Measurements from ENCODE around the gene FMN2.
"Not testable (repeated sequence)": the region's sequence is repeated elsewhere in the genome, so short reads cannot be mapped to it uniquely, and the experiment has no call there.

FMN2 gene

GRCh38 chr1:240271081-240271480 lies 179.4 kb downstream of the FMN2 start:
- DNase-seq, result no peak

GRCh38 chr1:240274569-240274968 lies 182.9 kb downstream of the FMN2 start:
- no peak for DNase-seq

GRCh38 chr1:240275219-240275618 lies 183.5 kb downstream of the FMN2 start:
- DNase-seq, result not testable (repeated sequence)

GRCh38 chr1:240278082-240278481 lies 186.4 kb downstream of the FMN2 start:
- no peak for DNase-seq

GRCh38 chr1:240280560-240281322 lies 189.1 kb downstream of the FMN2 start:
- no peak for DNase-seq

GRCh38 chr1:240282061-240282830 lies 190.6 kb downstream of the FMN2 start:
- no peak for DNase-seq

GRCh38 chr1:240284656-240285414 lies 193.2 kb downstream of the FMN2 start:
- DNase-seq, result no peak

- no peak for DNase-seq
These were observed 193.9 kb downstream of the FMN2 start for GRCh38 chr1:240285540-240285939.

- DNase-seq, result no peak
These were observed 196.0 kb downstream of the FMN2 start for GRCh38 chr1:240287722-240288121.

GRCh38 chr1:240293706-240294105 lies 202.0 kb downstream of the FMN2 start:
- DNase-seq, result no peak

- DNase-seq, result no peak
These were observed 202.9 kb downstream of the FMN2 start for GRCh38 chr1:240294566-240294965.

- no peak for DNase-seq
These were observed 204.1 kb downstream of the FMN2 start for GRCh38 chr1:240295811-240296210.

GRCh38 chr1:240304466-240304865 lies 212.8 kb downstream of the FMN2 start:
- no peak for DNase-seq

GRCh38 chr1:240306673-240307072 lies 215.0 kb downstream of the FMN2 start:
- DNase-seq, result no peak

GRCh38 chr1:240308096-240308495 lies 216.4 kb downstream of the FMN2 start:
- no peak for DNase-seq

GRCh38 chr1:240309769-240310168 lies 218.1 kb downstream of the FMN2 start:
- no peak for DNase-seq

- no peak for DNase-seq
These were observed 218.7 kb downstream of the FMN2 start for GRCh38 chr1:240310226-240310925.

- DNase-seq, result no peak
These were observed 221.2 kb downstream of the FMN2 start for GRCh38 chr1:240312872-240313271.

- no peak for DNase-seq
These were observed 223.4 kb downstream of the FMN2 start for GRCh38 chr1:240314845-240315801.

GRCh38 chr1:240319998-240320397 lies 228.3 kb downstream of the FMN2 start:
- no peak for DNase-seq

- no peak for DNase-seq
These were observed 229.0 kb downstream of the FMN2 start for GRCh38 chr1:240320659-240321058.

GRCh38 chr1:240322943-240323342 lies 231.3 kb downstream of the FMN2 start:
- no peak for DNase-seq
